ENCODE measurements around the gene RNF151. TPM values are rescaled to one million over a fixed set of nuclear protein-coding genes. Genes with fewer than 3 reads are reported as not detected.

Gene RNF151
- total RNA-seq, 6 donors from 2014 or later, result 0.37 TPM; not detected in 5

DNA sequence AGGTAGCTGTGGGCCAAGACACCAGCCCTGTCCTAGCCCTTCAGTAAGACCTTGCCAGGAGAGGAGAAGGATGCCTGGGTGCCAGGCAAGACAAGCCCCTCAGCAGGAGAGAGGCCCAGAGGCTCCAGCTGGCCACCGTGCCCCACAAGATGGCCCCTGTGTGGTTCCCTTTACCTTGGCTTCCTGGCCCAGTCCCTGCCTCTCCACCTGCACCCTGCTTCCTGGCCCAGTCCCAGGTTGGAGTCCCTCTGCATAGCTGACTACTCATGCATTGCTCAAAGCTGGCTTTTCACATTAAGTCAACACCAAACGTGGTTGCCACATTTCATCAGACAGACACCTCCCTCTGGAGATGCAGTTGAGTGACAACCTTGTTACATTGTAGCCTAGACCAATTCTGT, 27.1 kb downstream of the RNF151 start:
- H3K36me3 ChIP-seq, result peaks cover 6 to 22% (median 14%) of the 10 kb centered on the region in 4 donors
- peaks cover 26 to 42% (median 29%) of the 10 kb centered on the region in 4 donors for H3K4me1 ChIP-seq
- H3K9me3 ChIP-seq, result peaks cover 0 to 8% (median 2%) of the 10 kb centered on the region in 4 donors
- DNase-seq (peak; percentile 55 to 57), ATAC-seq (ENCODE audit: low FRiP score in 2 of 2) (no peak)
- H3K27ac ChIP-seq, result no peak overlapping the region
- no peak overlapping the region for H3K4me3 ChIP-seq
- peaks cover 0 to 30% (median 21%) of the 10 kb centered on the region in 4 donors for H3K27me3 ChIP-seq
- TF ChIP-seq POLR2A (IDR thresholded peaks at IDR 0.05) (no peak), POLR2AphosphoS5 (IDR thresholded peaks at IDR 0.05) (no peak)
- TF ChIP-seq, protein P1, sequence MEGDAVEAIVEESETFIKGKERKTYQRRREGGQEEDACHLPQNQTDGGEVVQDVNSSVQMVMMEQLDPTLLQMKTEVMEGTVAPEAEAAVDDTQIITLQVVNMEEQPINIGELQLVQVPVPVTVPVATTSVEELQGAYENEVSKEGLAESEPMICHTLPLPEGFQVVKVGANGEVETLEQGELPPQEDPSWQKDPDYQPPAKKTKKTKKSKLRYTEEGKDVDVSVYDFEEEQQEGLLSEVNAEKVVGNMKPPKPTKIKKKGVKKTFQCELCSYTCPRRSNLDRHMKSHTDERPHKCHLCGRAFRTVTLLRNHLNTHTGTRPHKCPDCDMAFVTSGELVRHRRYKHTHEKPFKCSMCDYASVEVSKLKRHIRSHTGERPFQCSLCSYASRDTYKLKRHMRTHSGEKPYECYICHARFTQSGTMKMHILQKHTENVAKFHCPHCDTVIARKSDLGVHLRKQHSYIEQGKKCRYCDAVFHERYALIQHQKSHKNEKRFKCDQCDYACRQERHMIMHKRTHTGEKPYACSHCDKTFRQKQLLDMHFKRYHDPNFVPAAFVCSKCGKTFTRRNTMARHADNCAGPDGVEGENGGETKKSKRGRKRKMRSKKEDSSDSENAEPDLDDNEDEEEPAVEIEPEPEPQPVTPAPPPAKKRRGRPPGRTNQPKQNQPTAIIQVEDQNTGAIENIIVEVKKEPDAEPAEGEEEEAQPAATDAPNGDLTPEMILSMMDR (IDR thresholded peaks at IDR 0.05), result no peak
- WGBS, 2 donors, result 57 to 63% methylated on average over 2 of the region's 2 CpGs

DNA sequence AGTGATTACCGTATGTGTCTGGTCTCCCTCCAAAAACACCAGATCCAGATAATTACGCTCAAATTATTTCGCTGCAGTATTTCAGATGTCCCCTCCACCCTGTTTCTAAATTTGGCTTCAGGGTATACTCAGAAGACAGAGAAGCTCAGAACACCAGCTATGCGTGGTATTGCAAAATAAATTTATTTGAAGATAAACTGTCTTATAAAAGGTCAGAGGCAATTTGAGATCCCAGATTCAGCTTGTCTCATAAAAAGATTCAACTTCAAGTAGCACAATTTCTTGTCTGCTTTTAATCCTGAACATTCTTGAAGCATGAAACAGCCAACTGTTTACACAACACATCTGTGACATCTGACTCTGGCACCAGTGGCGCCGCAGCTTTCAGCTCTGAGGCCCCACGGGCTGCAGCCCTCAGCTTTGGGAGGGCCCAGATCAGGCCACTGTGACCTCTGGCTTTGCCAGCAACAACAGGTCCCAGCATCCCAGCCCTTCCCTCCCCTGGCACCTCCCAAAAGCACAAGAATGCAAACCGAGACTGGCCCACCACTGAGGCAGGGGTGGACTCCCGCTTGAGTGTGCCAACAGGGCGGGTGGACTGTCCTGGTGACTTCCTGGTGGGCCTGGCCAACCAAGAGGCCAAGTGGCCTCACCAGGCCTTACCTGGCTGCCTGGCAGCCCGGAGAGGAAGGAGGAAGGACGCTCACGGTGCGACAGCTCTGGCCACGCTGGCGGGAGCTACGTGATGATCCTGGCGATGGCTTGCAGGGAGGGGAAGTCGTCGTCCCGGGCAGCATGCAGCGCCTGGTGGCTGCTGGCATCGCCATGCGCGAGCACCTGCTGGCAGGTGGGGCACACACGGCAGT, 31.1 kb downstream of the RNF151 start:
- TF ChIP-seq, protein P1 (IDR thresholded peaks at IDR 0.05), result no peak
- TF ChIP-seq POLR2A (IDR thresholded peaks at IDR 0.05), result no peak
- no peak for TF ChIP-seq POLR2AphosphoS5 (IDR thresholded peaks at IDR 0.05)
- TF ChIP-seq EP300 (IDR thresholded peaks at IDR 0.05), result no peak
- DNase-seq (peak in 1 of 2 donors; percentile 78), ATAC-seq (ENCODE audit: low FRiP score in 2 of 2) (peak in 1 of 2 donors; percentile 40)
- H3K36me3 ChIP-seq, result peaks cover 27 to 62% (median 53%) of the 10 kb centered on the region in 4 donors
- no peak overlapping the region for H3K4me3 ChIP-seq
- peaks cover 0 to under 1% (median 0%) of the 10 kb centered on the region in 4 donors for H3K9me3 ChIP-seq
- peaks cover 0 to 2% (median under 1%) of the 10 kb centered on the region in 4 donors for H3K4me1 ChIP-seq
- WGBS, 2 donors, result 90 to 91% methylated on average over 22 to 26 of the region's 26 CpGs
- peak overlapping the region in 1 of 4 donors; percentile 48 for H3K27ac ChIP-seq
- H3K27me3 ChIP-seq, result no peaks in the 10 kb centered on the region

DNA sequence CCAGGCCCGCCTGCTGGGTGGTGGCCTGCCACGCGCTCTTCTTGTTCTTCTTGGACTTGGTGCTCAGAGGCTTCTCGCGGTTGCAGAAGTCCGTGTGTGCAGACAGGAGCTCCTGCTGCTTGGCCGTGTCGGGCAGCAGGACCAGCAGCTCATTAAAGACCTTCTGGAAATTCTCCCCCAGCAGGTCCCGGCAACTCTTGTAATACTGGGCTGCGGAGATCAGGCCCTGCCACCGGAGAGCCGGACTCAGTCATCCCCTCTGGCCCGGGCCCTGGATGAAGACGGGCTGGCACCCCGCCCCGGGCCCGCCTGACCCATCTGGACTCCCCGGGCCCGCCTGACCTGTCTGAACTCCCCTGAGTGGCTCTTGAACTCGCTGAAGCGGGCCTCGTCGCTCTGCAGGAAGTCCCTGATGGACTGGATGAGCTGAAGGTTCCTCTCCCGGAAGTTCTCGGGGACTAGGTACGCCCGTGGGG, 31.7 kb downstream of the RNF151 start:
- Histone ChIP-seq H3K4me3 (no peak overlapping the region), H3K4me1 (peaks cover 0 to 1% (median under 1%) of the 10 kb centered on the region in 4 donors), H3K36me3 (peaks cover 30 to 68% (median 59%) of the 10 kb centered on the region in 4 donors), H3K9me3 (no peaks in the 10 kb centered on the region), H3K27ac (peak overlapping the region in 1 of 4 donors; percentile 48), H3K27me3 (no peaks in the 10 kb centered on the region)
- no peak for ATAC-seq (ENCODE audit: low FRiP score in 2 of 2)
- TF ChIP-seq EP300 (IDR thresholded peaks at IDR 0.05) (no peak), POLR2A (IDR thresholded peaks at IDR 0.05) (no peak), POLR2AphosphoS5 (IDR thresholded peaks at IDR 0.05) (no peak)
- TF ChIP-seq, protein P1 (IDR thresholded peaks at IDR 0.05), result no peak
- peak in 1 of 2 donors; percentile 81 for DNase-seq
- 93 to 100% methylated on average over 2 to 26 of the region's 27 CpGs for WGBS, 2 donors

DNA sequence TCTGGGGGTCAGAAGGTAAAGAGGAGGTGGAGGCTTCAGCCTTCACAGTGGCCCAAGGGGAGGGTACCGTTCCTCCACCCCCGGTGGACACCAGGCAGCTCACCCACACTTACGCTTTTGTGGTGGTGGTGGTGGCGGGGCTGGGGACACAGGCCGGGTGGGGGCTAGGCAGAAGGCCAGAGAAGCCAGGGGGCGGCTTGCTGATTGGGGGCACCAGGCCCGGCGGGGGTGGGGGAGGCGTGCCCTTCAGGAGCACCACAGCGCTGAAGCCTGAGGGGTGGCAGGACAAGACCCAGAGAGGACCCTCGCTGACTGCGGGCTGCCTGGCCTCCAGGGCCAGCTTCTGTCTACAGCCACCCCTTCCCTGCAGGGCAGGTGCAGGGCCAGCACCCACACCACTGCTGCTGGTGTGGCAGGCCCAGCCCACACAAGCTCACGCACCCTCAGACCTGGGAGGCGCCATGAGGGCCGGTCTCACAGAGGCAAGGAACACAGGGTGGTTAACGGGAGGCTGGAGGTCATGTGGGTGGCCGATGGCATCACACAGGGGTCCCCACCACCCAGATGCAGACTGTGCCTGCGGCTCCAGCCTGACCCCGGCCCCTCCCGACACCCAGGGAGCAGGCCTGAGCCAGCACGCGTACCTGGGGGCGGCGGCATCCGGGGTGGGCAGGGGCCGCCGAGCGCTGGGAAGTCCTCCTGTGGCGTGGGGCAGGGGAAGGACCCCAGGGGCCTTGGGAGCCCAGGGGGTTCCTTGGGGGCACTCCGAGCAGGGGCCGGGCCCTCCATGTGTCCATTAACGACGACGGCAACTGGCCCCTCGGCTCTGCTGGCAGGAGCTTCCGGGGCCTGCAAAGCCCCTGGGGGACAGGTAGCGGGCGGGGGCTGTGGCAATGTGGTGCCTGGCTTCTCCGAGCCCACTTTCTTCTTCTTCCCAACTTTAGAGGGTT, 32.5 kb downstream of the RNF151 start:
- no peaks in the 10 kb centered on the region for H3K9me3 ChIP-seq
- peak overlapping the region in 1 of 4 donors; percentile 48 for H3K27ac ChIP-seq
- DNase-seq (peak in 1 of 2 donors; percentile 78), ATAC-seq (ENCODE audit: low FRiP score in 2 of 2) (no peak)
- no peaks in the 10 kb centered on the region for H3K27me3 ChIP-seq
- no peak overlapping the region for H3K4me3 ChIP-seq
- H3K4me1 ChIP-seq, result peaks cover 6 to 9% (median 8%) of the 10 kb centered on the region in 4 donors
- TF ChIP-seq, protein P1 (IDR thresholded peaks at IDR 0.05), result no peak
- TF ChIP-seq EP300 (IDR thresholded peaks at IDR 0.05) (no peak), POLR2A (IDR thresholded peaks at IDR 0.05) (no peak), POLR2AphosphoS5 (IDR thresholded peaks at IDR 0.05) (no peak)
- 91 to 93% methylated on average over 18 to 34 of the region's 39 CpGs for WGBS, 2 donors
- peaks cover 30 to 70% (median 59%) of the 10 kb centered on the region in 4 donors for H3K36me3 ChIP-seq
